Naive B cell (primary cell): ENCODE results near the gene LONP2. TPM values are rescaled to one million over a fixed set of nuclear protein-coding genes. Genes with fewer than 3 reads are reported as not detected.
A peak's percentile ranks its signal among the peaks of the same experiment; 100 is the strongest.

ENCODE experiments used
- ATAC-seq, 2 donors: fragments of 150-1000 bp; cut with Tn5 transposase; 2 replicates each; pipeline ENCODE4 v1.10.0; 2021; ENCODE audit warnings: low read depth in 2 of 2, mild to moderate bottlenecking in 2 of 2, moderate library complexity in 2 of 2
- DNase-seq: peaks from one replicate; pipeline ENCODE4 v3.0.0; 2022
- H3K27ac Mint-ChIP-seq, 6 donors: one replicate each; pipeline ENCODE4 v1.8.0; 2020 to 2022; ENCODE audit warnings: mild to moderate bottlenecking in 6 of 6, mixed read lengths in 6 of 6, moderate library complexity in 5 of 6, inconsistent platforms in 2 of 6
- H3K27me3 Mint-ChIP-seq, 3 donors: one replicate each; pipeline ENCODE4 v1.8.0; 2021 to 2022; ENCODE audit warnings: mixed read lengths in 3 of 3, mild to moderate bottlenecking in 1 of 3
- H3K36me3 Mint-ChIP-seq, 2 donors: one replicate each; pipeline ENCODE4 v1.8.0; 2020 to 2022; ENCODE audit warnings: mixed read lengths in 2 of 2, inconsistent platforms in 1 of 2, mild to moderate bottlenecking in 1 of 2
- H3K4me1 Mint-ChIP-seq, 3 donors: one replicate each; pipeline ENCODE4 v1.8.0; 2020 to 2022; ENCODE audit warnings: mixed read lengths in 3 of 3, inconsistent platforms in 1 of 3, mild to moderate bottlenecking in 1 of 3, moderate library complexity in 1 of 3
- H3K4me3 Mint-ChIP-seq, 8 donors: one replicate each; pipeline ENCODE4 v1.8.0; 2020 to 2022; ENCODE audit warnings: mild to moderate bottlenecking in 8 of 8, mixed read lengths in 8 of 8, moderate library complexity in 8 of 8, inconsistent platforms in 2 of 8
- H3K9me3 Mint-ChIP-seq, 7 donors: one replicate each; pipeline ENCODE4 v1.8.0; 2020 to 2022; ENCODE audit warnings: mixed read lengths in 7 of 7, mild to moderate bottlenecking in 5 of 7, inconsistent platforms in 2 of 7, moderate library complexity in 1 of 7
- polyA plus RNA-seq, 6 donors: library from polyadenylated mRNA; unstranded; fragments of 300-500 nt; fragmentation: Illumina TruSeq; gene quantifications; one replicate each; pipeline ENCODE4 v1.2.3, GENCODE V29; 2021; ENCODE audit warnings: low read depth in 6 of 6

Gene LONP2
- 10 to 100 TPM; 32.1 to 38.9 (median 34.8) TPM for polyA plus RNA-seq

GRCh38 chr16:48244080-48244862 lies at the start of gene LONP2:
Gene LONP2 (plus strand): TSS chr16:48244300. CDS start chr16:48244389, 89 bp downstream.
- Mint-ChIP-seq H3K4me3 (peak within 1 kb of the TSS; percentile 87 to 99 (median 95)), H3K36me3 (no peaks in the 10 kb centered on the region), H3K27ac (peak within 1 kb of the TSS; percentile 92 to 100 (median 99)), H3K27me3 (peaks cover 0 to 5% (median 0%) of the 10 kb centered on the region in 3 donors), H3K4me1 (peaks cover 29 to 46% (median 30%) of the 10 kb centered on the region in 3 donors), H3K9me3 (peaks cover 0 to 9% (median 0%) of the 10 kb centered on the region in 7 donors)
- peak; percentile 86 for ATAC-seq
- DNase-seq, result peak; percentile 88

DNA sequence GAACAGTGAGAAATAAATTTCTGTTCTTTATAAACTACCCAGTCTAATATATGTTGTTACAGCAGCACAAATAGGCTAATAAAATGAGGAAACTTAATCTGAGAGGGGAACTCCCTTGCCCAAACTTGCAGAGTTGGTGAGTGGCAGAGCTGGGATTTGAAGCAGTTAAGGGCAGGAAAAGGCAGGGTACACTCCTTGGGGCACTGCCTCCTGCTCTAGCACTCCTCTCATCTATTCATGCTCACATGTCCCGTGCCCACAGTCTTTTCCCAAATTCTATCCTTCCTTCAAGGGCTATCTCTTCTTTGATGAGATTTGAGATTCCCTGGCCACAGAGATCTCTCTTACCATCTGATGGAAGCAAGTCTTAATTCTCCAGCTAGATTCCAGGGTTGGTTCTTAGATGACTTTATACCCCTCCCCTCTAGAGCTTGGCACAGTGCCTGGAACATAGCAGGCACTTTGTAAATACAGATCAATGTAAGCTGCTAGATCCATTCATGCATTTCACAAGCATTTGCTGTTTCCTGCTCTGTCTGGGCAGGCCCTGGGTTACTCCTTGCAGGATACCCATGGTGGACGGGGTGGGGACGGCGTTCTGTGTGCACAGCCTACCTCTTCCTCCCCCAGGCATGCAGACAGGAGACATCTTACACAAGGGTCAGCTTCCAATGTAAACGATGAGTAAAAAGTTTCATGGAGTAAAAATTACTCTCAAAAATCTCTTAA lies 49.1 kb upstream of the LONP2 start:
- Mint-ChIP-seq H3K36me3 (no peaks in the 10 kb centered on the region), H3K4me3 (no peak overlapping the region), H3K4me1 (no peaks in the 10 kb centered on the region), H3K27me3 (peaks cover 0 to 10% (median 5%) of the 10 kb centered on the region in 3 donors), H3K27ac (no peak overlapping the region), H3K9me3 (peaks cover 0 to 8% (median 0%) of the 10 kb centered on the region in 7 donors)
- no peak for ATAC-seq
- no peak for DNase-seq

- peaks cover 0 to 8% (median 0%) of the 10 kb centered on the region in 7 donors for H3K9me3 Mint-ChIP-seq
- DNase-seq, result no peak
- H3K4me1 Mint-ChIP-seq, result no peaks in the 10 kb centered on the region
- H3K36me3 Mint-ChIP-seq, result no peaks in the 10 kb centered on the region
- peak overlapping the region in 1 of 6 donors; percentile 24 for H3K27ac Mint-ChIP-seq
- ATAC-seq, result no peak
- H3K4me3 Mint-ChIP-seq, result no peak overlapping the region
- H3K27me3 Mint-ChIP-seq, result peaks cover 0 to 12% (median 6%) of the 10 kb centered on the region in 3 donors
These were observed 46.8 kb upstream of the LONP2 start for GRCh38 chr16:48197294-48197693.

DNA sequence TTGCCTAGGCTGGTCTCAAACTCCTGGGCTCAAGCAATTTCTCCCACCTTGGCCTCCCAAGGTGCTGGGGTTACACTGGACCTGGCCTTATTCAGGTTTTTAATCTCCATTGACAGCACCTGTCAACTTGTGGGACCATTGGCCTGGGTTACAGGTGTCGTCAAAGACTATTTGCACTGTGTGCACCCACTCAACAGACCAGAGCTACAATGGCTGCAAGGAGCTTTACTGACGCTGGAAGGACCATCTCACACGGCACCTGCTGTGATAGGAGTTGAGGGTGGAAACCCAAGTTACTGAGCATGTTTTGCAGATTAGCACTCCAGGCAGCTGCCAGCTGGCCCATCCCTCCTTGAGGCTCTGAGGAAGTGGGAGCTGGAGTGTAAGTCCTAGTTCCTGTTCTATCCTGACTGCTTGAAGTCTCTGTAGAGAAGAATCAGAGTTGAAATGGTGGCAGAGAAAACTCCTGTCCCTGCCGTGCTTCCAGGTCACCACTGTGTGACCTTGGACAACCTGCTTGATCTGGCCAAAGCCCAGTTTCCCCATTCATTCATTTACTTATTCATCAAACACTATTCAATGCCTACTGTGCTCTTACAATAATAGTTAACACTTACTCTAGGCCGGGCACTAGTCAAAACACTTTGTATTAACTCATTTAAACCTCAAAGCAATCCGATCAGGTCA lies 42.4 kb upstream of the LONP2 start:
- peak overlapping the region in 1 of 6 donors; percentile 10 for H3K27ac Mint-ChIP-seq
- peaks cover 3 to 31% (median 20%) of the 10 kb centered on the region in 3 donors for H3K27me3 Mint-ChIP-seq
- no peaks in the 10 kb centered on the region for H3K36me3 Mint-ChIP-seq
- H3K4me1 Mint-ChIP-seq, result no peaks in the 10 kb centered on the region
- no peak for DNase-seq
- H3K9me3 Mint-ChIP-seq, result peaks cover 0 to 8% (median 0%) of the 10 kb centered on the region in 7 donors
- ATAC-seq, result no peak
- H3K4me3 Mint-ChIP-seq, result no peak overlapping the region

DNA sequence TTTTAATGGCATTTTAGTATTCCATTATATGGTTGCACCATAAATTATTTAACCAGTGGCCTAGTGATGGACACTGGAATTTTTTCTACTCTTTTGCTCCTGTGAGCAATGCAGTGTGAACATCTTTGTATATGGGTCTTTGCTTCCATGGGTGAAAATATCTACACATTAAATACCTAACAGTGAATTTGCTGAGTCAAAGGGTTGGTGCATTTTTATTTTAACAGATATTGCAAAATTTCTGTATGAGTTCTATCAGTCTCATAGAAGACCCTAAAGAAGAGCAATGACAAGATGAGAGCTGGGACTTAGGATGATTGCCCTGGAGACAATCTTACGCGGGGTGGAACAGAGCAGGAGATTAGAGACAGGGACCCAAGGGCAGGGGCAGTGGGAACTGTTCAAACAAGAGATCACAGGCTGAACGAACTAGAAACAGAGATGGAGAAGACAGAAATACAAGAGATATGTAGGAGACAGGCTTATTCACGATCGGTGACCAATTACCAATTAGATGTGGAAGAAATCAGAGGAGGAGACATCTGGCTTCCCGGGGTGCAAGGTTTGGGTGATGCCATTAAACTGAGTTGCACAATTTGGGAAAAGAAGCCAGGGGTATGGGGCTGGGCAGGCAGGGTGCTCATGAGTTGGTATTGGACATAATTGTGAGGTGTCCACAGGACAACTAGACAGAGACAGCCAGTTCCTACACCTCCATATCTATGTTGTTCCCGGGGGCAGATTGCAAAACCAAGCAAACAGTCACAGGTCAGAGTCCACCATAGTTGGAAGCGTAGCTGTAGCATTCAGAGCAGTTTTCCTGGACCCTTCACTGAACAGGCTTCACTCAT lies 39.9 kb upstream of the LONP2 start:
- Mint-ChIP-seq H3K9me3 (no peaks in the 10 kb centered on the region), H3K4me1 (no peaks in the 10 kb centered on the region), H3K36me3 (no peaks in the 10 kb centered on the region), H3K27me3 (peaks cover 11 to 43% (median 38%) of the 10 kb centered on the region in 3 donors), H3K4me3 (no peak overlapping the region), H3K27ac (no peak overlapping the region)
- ATAC-seq (no peak), DNase-seq (no peak)

DNA sequence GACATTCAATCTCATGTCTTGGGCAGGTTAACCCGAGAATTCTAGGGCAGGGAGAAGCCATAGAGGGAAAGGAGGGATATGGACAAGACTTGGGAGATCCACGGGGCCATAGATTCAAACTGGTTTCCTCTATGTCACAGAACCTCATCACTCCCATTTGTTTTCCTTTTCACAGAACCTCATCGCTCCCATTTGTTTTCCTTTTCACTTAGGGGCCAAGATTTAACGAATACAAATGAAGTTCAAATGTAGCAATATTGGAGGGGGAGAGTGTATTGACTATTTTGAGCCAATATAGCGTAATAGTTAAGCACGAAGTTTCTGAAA lies 39.3 kb upstream of the LONP2 start:
- H3K9me3 Mint-ChIP-seq, result no peaks in the 10 kb centered on the region
- H3K27ac Mint-ChIP-seq, result no peak overlapping the region
- H3K4me1 Mint-ChIP-seq, result no peaks in the 10 kb centered on the region
- ATAC-seq, result no peak
- no peak overlapping the region for H3K4me3 Mint-ChIP-seq
- H3K36me3 Mint-ChIP-seq, result no peaks in the 10 kb centered on the region
- no peak for DNase-seq
- peaks cover 11 to 43% (median 39%) of the 10 kb centered on the region in 3 donors for H3K27me3 Mint-ChIP-seq

GRCh38 chr16:48206594-48207242 lies 37.4 kb upstream of the LONP2 start:
- Mint-ChIP-seq H3K4me1 (no peaks in the 10 kb centered on the region), H3K27ac (no peak overlapping the region), H3K27me3 (peaks cover 11 to 43% (median 41%) of the 10 kb centered on the region in 3 donors), H3K36me3 (no peaks in the 10 kb centered on the region), H3K9me3 (no peaks in the 10 kb centered on the region), H3K4me3 (no peak overlapping the region)
- ATAC-seq (no peak), DNase-seq (no peak)

- peaks cover 8 to 30% (median 26%) of the 10 kb centered on the region in 3 donors for H3K27me3 Mint-ChIP-seq
- no peaks in the 10 kb centered on the region for H3K9me3 Mint-ChIP-seq
- H3K4me3 Mint-ChIP-seq, result no peak overlapping the region
- H3K36me3 Mint-ChIP-seq, result no peaks in the 10 kb centered on the region
- DNase-seq, result no peak
- no peak overlapping the region for H3K27ac Mint-ChIP-seq
- H3K4me1 Mint-ChIP-seq, result no peaks in the 10 kb centered on the region
- ATAC-seq, result no peak
These were observed 33.4 kb upstream of the LONP2 start for GRCh38 chr16:48210747-48211146.

DNA sequence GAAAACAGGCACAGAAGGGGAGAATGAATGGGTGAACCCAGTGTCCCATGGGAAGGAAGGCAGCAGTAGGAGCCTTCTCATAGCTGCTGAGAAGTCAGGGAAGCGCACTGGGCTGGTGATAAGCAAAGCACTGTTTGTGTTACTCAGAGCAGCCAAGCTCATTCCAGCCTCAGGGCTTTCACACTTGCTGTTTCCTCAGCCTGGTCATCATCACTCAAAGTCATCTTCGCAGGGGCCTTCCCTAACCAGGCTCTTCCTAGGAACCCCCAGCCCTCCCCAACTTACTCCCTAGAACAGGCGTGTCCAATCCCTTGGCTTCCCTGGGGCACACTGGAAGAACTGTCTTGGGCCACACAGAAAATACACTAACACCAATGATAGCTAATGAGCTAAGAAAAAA lies 32.1 kb upstream of the LONP2 start:
- peaks cover 8 to 27% (median 25%) of the 10 kb centered on the region in 3 donors for H3K27me3 Mint-ChIP-seq
- no peak for ATAC-seq
- H3K4me1 Mint-ChIP-seq, result no peaks in the 10 kb centered on the region
- no peak overlapping the region for H3K27ac Mint-ChIP-seq
- H3K36me3 Mint-ChIP-seq, result no peaks in the 10 kb centered on the region
- DNase-seq, result no peak
- no peaks in the 10 kb centered on the region for H3K9me3 Mint-ChIP-seq
- no peak overlapping the region for H3K4me3 Mint-ChIP-seq

DNA sequence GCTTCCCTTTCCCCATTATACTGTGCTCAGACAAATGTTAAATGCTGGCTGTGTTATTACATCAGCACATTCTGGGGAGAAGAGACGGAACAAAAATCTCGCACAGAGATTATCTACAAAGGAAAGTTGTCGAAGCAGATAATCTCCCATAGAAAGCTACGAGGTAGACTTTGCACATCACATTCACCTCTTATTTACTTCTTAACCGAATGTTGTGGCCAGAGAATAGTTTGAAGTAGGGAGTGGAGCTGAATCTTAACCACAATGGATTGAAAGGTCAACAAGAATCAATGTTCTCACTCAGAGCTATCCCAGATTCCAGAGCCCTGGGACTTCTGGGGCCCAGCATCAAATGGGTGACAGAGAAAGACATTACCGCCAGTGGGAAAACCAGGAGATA lies 28.4 kb upstream of the LONP2 start:
- DNase-seq (no peak), ATAC-seq (no peak)
- Mint-ChIP-seq H3K9me3 (peaks cover 0 to 2% (median 0%) of the 10 kb centered on the region in 7 donors), H3K4me3 (no peak overlapping the region), H3K27me3 (peaks cover 0 to 10% (median 7%) of the 10 kb centered on the region in 3 donors), H3K27ac (no peak overlapping the region), H3K36me3 (peaks cover 0 to 4% of the 10 kb centered on the region in 2 donors), H3K4me1 (no peaks in the 10 kb centered on the region)

GRCh38 chr16:48217708-48218107 lies 26.4 kb upstream of the LONP2 start:
- Mint-ChIP-seq H3K9me3 (peaks cover 0 to 2% (median 0%) of the 10 kb centered on the region in 7 donors), H3K4me3 (no peak overlapping the region), H3K27ac (no peak overlapping the region), H3K36me3 (peaks cover 0 to 4% of the 10 kb centered on the region in 2 donors), H3K27me3 (peaks cover 0 to 13% (median 7%) of the 10 kb centered on the region in 3 donors), H3K4me1 (no peaks in the 10 kb centered on the region)
- DNase-seq (no peak), ATAC-seq (no peak)

DNA sequence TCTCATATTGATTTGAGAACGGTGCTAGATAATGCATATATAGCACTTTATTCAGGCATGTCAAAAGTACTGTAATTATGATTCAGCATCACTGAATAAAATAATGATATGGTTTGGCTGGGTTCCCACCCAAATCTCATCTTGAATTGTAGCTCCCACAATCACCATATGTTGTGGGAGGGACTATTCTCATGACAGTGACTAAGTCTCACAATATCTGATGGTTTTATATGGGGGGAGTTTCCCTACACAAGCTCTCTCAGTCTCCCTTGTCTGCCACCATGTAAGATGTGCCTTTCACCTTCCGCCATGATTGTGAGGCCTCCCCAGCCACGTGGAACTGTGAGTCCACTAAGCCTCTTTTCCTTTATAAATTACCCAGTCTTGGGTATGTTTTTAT lies 25.6 kb upstream of the LONP2 start:
- peaks cover 0 to 2% (median 0%) of the 10 kb centered on the region in 7 donors for H3K9me3 Mint-ChIP-seq

More for the DNA sequence above, 25.6 kb upstream of the LONP2 start:
- Mint-ChIP-seq H3K4me1 (no peaks in the 10 kb centered on the region), H3K27ac (peak overlapping the region in 1 of 6 donors; percentile 78), H3K4me3 (no peak overlapping the region), H3K27me3 (peaks cover 0 to 19% (median 7%) of the 10 kb centered on the region in 3 donors), H3K36me3 (peaks cover 0 to 4% of the 10 kb centered on the region in 2 donors)
- DNase-seq (no peak), ATAC-seq (no peak)
